RKO (cell line): Measurements from ENCODE around the gene XPO5.

ENCODE experiments used
- DNase-seq: peaks from one replicate; pipeline ENCODE4 v3.0.0-alpha.2; 2016; ENCODE audit warnings: low spot score

Gene XPO5

GRCh38 chr6:43497689-43498088 lies 78.1 kb downstream of the XPO5 start:
- DNase-seq, result no peak

GRCh38 chr6:43497129-43497396 lies 78.8 kb downstream of the XPO5 start:
- no peak for DNase-seq

- DNase-seq, result no peak
Measured at GRCh38 chr6:43496370-43497128, 79.3 kb downstream of the XPO5 start.

- no peak for DNase-seq
Measured at GRCh38 chr6:43495409-43495941, 80.4 kb downstream of the XPO5 start.

GRCh38 chr6:43494766-43495165 lies 81.1 kb downstream of the XPO5 start:
- DNase-seq, result no peak

GRCh38 chr6:43494321-43494720 lies 81.5 kb downstream of the XPO5 start:
- no peak for DNase-seq

GRCh38 chr6:43493833-43494232 lies 82.0 kb downstream of the XPO5 start:
- no peak for DNase-seq

- DNase-seq, result no peak
Measured at GRCh38 chr6:43493230-43493629, 82.6 kb downstream of the XPO5 start.

- DNase-seq, result no peak
Measured at GRCh38 chr6:43492673-43493072, 83.2 kb downstream of the XPO5 start.

- DNase-seq, result no peak
Measured at GRCh38 chr6:43491750-43492661, 83.8 kb downstream of the XPO5 start.

- no peak for DNase-seq
Measured at GRCh38 chr6:43490523-43490939, 85.3 kb downstream of the XPO5 start.

- DNase-seq, result no peak
Measured at GRCh38 chr6:43489277-43490072, 86.4 kb downstream of the XPO5 start.

GRCh38 chr6:43488667-43489276 lies 87.1 kb downstream of the XPO5 start:
- no peak for DNase-seq

GRCh38 chr6:43481591-43482236 lies 94.1 kb downstream of the XPO5 start:
- peak; percentile 26 for DNase-seq

GRCh38 chr6:43481075-43481474 lies 94.8 kb downstream of the XPO5 start:
- peak; percentile 54 for DNase-seq

- no peak for DNase-seq
Measured at GRCh38 chr6:43478008-43478372, 97.8 kb downstream of the XPO5 start.

GRCh38 chr6:43477235-43478007 lies 98.4 kb downstream of the XPO5 start, which contains the start of gene TJAP1:
TJAP1 (plus strand) TSS chr6:43477570; CDS start chr6:43499002, 21,432 bp downstream.
- DNase-seq, result peak; percentile 82

- DNase-seq, result peak; percentile 37
Measured at GRCh38 chr6:43476746-43477145, 99.1 kb downstream of the XPO5 start.

GRCh38 chr6:43475516-43475915 lies 100.3 kb downstream of the XPO5 start:
- DNase-seq, result no peak

- DNase-seq, result no peak
Measured at GRCh38 chr6:43472515-43472914, 103.3 kb downstream of the XPO5 start.
